Right ventricle myocardium superior (tissue), 1 donor: ENCODE data around the gene PLEKHM2. TPM values are rescaled to one million over a fixed set of nuclear protein-coding genes. Genes with fewer than 3 reads are reported as not detected.
"Not testable (repeated sequence)": the region's sequence is repeated elsewhere in the genome, so short reads cannot be mapped to it uniquely, and the experiment has no call there.

Source experiments
- ATAC-seq: fragments of 200-7000 bp; cut with Tn5 transposase; one replicate; pipeline ENCODE4 v1.9.1; 2020; ENCODE audit warnings: mild to moderate bottlenecking; ENCODE audit not compliant: poor library complexity
- DNase-seq: peaks from one replicate; pipeline ENCODE4 v3.0.0-alpha.2; 2020
- intact Hi-C: fragments of 100-400 bp; cut with DNase I; formaldehyde crosslinking; loops from one replicate; pipeline ENCODE4 v1.11.2; 2022
- long read RNA-seq: library from polyadenylated mRNA; unstranded; transcript quantifications from one replicate; pipeline ENCODE4 v2.0.0, GENCODE V29; 2021
- total RNA-seq: library from RNA; stranded (reverse); fragmentation: NEBNext Ultra II Directional; extraction: Animal tissue kit (Norgen Biotek cat#: 25700); gene quantifications from one replicate; pipeline ENCODE4 v1.2.1, GENCODE V29; 2021
- donor health status: DM: no; HTN: yes; CAD: no; lungs with severe emphysema.

The PLEKHM2 gene
- total RNA-seq = 81.7 TPM
- long read RNA-seq, full-length matches to known transcripts = 66 of 307 reads
- long read RNA-seq, partial matches to known transcripts = 221 of 307 reads
- long read RNA-seq, other reads (novel, unspliced or antisense) = 20 of 307 reads

- DNase-seq (peak; percentile 63), ATAC-seq (peak; percentile 82)
- intact Hi-C loops = loop anchor here (10.0 kb wide), 1 partner anchor 69 kb away; the partner anchor contains the start of gene DDI2
Measured at GRCh38 chr1:15684042-15684461, at the start of gene PLEKHM2. TSS of gene PLEKHM2 (plus strand) at chr1:15684320. CDS start at chr1:15684559, 239 bp downstream.

GRCh38 chr1:15636436-15636835 is 47.7 kb upstream of the PLEKHM2 start:
- intact Hi-C loops = no loop called here
- ATAC-seq (no peak), DNase-seq (no peak)

- intact Hi-C loops = no loop called here
Measured at GRCh38 chr1:15637826-15638225, 46.3 kb upstream of the PLEKHM2 start.

GRCh38 chr1:15639262-15639661 is 44.9 kb upstream of the PLEKHM2 start:
- no peak for ATAC-seq
- intact Hi-C loops = no loop called here
- no peak for DNase-seq

More at GRCh38 chr1:15637826-15638225, 46.3 kb upstream of the PLEKHM2 start:
- DNase-seq (no peak), ATAC-seq (no peak)

GRCh38 chr1:15639931-15640330 is 44.2 kb upstream of the PLEKHM2 start:
- ATAC-seq (no peak), DNase-seq (no peak)
- intact Hi-C loops = no loop called here

- intact Hi-C loops = no loop called here
- ATAC-seq (no peak), DNase-seq (no peak)
Measured at GRCh38 chr1:15640667-15641066, 43.5 kb upstream of the PLEKHM2 start.

- intact Hi-C loops = no loop called here
- no peak for DNase-seq
- ATAC-seq = no peak
Measured at GRCh38 chr1:15649937-15650336, 34.2 kb upstream of the PLEKHM2 start.

GRCh38 chr1:15650433-15650832 is 33.7 kb upstream of the PLEKHM2 start:
- ATAC-seq = no peak
- no peak for DNase-seq
- intact Hi-C loops = no loop called here

GRCh38 chr1:15652130-15652529 is 32.0 kb upstream of the PLEKHM2 start:
- DNase-seq, ATAC-seq, intact Hi-C loops: not testable (repeated sequence)

GRCh38 chr1:15654091-15654690 is 29.9 kb upstream of the PLEKHM2 start:
- no peak for DNase-seq
- ATAC-seq = no peak
- intact Hi-C loops = no loop called here

- DNase-seq (no peak), ATAC-seq (peak; percentile 88)
- intact Hi-C loops = no loop called here
Measured at GRCh38 chr1:15656464-15656863, 27.7 kb upstream of the PLEKHM2 start.

- intact Hi-C loops = no loop called here
- no peak for ATAC-seq
- no peak for DNase-seq
Measured at GRCh38 chr1:15657021-15657420, 27.1 kb upstream of the PLEKHM2 start.

GRCh38 chr1:15660151-15660550 is 24.0 kb upstream of the PLEKHM2 start:
- intact Hi-C loops = loop anchor here (10.0 kb wide), 1 partner anchor 75 kb away; the partner anchor contains the start of gene SLC25A34
- no peak for DNase-seq
- no peak for ATAC-seq

- intact Hi-C loops = loop anchor here (10.0 kb wide), 1 partner anchor 72 kb away; the partner anchor contains the start of gene SLC25A34
- peak; percentile 74 for ATAC-seq
- no peak for DNase-seq
Measured at GRCh38 chr1:15662477-15662876, 21.6 kb upstream of the PLEKHM2 start.

GRCh38 chr1:15663925-15664324 is 20.2 kb upstream of the PLEKHM2 start:
- ATAC-seq = no peak
- intact Hi-C loops = loop anchor here (10.0 kb wide), 1 partner anchor 71 kb away; the partner anchor contains the start of gene SLC25A34
- no peak for DNase-seq

- DNase-seq (no peak), ATAC-seq (peak; percentile 18)
Measured at GRCh38 chr1:15667362-15667761, 16.8 kb upstream of the PLEKHM2 start.

GRCh38 chr1:15668089-15668754 is 15.9 kb upstream of the PLEKHM2 start:
- ATAC-seq (no peak), DNase-seq (no peak)
- intact Hi-C loops = loop anchor here (10.0 kb wide), 1 partner anchor 67 kb away; the partner anchor contains the start of gene SLC25A34

More at GRCh38 chr1:15667362-15667761, 16.8 kb upstream of the PLEKHM2 start:
- intact Hi-C loops = loop anchor here (10.0 kb wide), 1 partner anchor 67 kb away; the partner anchor contains the start of gene SLC25A34

- intact Hi-C loops = loop anchor here (10.0 kb wide), 1 partner anchor 66 kb away; the partner anchor contains the start of gene SLC25A34
- no peak for ATAC-seq
- DNase-seq = no peak
Measured at GRCh38 chr1:15669074-15669473, 15.0 kb upstream of the PLEKHM2 start.

- DNase-seq (no peak), ATAC-seq (no peak)
- intact Hi-C loops = loop anchor here (10.0 kb wide), 1 partner anchor 65 kb away; the partner anchor contains the start of gene SLC25A34
Measured at GRCh38 chr1:15669864-15670263, 14.3 kb upstream of the PLEKHM2 start.
